ENCODE data around the gene CANX.

Gene CANX

GRCh38 chr5:179759581-179760551 lies 61.1 kb downstream of the CANX start:
- DNase-seq: no peak

GRCh38 chr5:179762079-179762780 lies 63.5 kb downstream of the CANX start:
- no peak for DNase-seq

GRCh38 chr5:179762781-179763176 lies 64.0 kb downstream of the CANX start:
- DNase-seq: no peak

GRCh38 chr5:179763215-179763945 lies 64.6 kb downstream of the CANX start:
- peak; percentile 1 for DNase-seq

- no peak for DNase-seq
Measured at GRCh38 chr5:179764056-179764455, 65.3 kb downstream of the CANX start.

GRCh38 chr5:179765400-179765799 lies 66.6 kb downstream of the CANX start:
- no peak for DNase-seq

GRCh38 chr5:179766021-179766725 lies 67.4 kb downstream of the CANX start:
- no peak for DNase-seq

- no peak for DNase-seq
Measured at GRCh38 chr5:179766726-179767455, 68.1 kb downstream of the CANX start.

GRCh38 chr5:179767496-179768100 lies 68.8 kb downstream of the CANX start:
- DNase-seq: no peak

- DNase-seq: no peak
Measured at GRCh38 chr5:179768326-179769085, 69.7 kb downstream of the CANX start.

GRCh38 chr5:179769271-179769670 lies 70.5 kb downstream of the CANX start:
- DNase-seq: no peak

- no peak for DNase-seq
Measured at GRCh38 chr5:179769796-179770195, 71.0 kb downstream of the CANX start.

- DNase-seq: no peak
Measured at GRCh38 chr5:179771311-179771895, 72.6 kb downstream of the CANX start.

GRCh38 chr5:179772351-179772750 lies 73.6 kb downstream of the CANX start:
- DNase-seq: no peak

- DNase-seq: no peak
Measured at GRCh38 chr5:179773686-179774040, 74.9 kb downstream of the CANX start.

GRCh38 chr5:179774442-179774841 lies 75.7 kb downstream of the CANX start:
- DNase-seq: no peak

- no peak for DNase-seq
Measured at GRCh38 chr5:179776411-179776938, 77.7 kb downstream of the CANX start.

GRCh38 chr5:179777456-179777855 lies 78.7 kb downstream of the CANX start:
- DNase-seq: no peak

GRCh38 chr5:179777909-179778308 lies 79.1 kb downstream of the CANX start:
- no peak for DNase-seq

GRCh38 chr5:179778591-179778990 lies 79.8 kb downstream of the CANX start:
- DNase-seq: no peak
